Measurements from ENCODE around the gene GUK1.

DNA sequence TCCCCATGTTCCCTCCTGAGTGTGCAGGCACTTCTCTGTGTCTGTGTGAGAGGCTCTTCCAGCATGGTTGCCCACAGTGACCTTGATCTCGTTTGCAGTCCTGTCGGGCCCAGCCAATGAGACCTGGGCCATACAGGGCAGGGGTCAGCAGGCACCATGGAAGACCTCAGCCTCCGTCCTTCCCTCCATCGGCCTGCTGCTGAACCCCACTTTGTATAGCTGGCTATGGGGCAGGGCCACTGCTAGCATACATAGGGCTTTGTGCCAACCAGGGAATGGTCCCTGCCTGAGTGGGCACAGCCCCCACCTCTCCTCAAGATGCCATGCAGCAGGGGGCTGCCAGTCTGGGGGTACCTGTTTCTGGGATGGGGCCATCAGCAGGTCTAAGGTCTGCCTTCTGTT, 40.7 kb upstream of the GUK1 start:
- TF ChIP-seq, protein P1, sequence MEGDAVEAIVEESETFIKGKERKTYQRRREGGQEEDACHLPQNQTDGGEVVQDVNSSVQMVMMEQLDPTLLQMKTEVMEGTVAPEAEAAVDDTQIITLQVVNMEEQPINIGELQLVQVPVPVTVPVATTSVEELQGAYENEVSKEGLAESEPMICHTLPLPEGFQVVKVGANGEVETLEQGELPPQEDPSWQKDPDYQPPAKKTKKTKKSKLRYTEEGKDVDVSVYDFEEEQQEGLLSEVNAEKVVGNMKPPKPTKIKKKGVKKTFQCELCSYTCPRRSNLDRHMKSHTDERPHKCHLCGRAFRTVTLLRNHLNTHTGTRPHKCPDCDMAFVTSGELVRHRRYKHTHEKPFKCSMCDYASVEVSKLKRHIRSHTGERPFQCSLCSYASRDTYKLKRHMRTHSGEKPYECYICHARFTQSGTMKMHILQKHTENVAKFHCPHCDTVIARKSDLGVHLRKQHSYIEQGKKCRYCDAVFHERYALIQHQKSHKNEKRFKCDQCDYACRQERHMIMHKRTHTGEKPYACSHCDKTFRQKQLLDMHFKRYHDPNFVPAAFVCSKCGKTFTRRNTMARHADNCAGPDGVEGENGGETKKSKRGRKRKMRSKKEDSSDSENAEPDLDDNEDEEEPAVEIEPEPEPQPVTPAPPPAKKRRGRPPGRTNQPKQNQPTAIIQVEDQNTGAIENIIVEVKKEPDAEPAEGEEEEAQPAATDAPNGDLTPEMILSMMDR (conservative IDR thresholded peaks at IDR 0.05; ENCODE audit: low read depth in 2 of 2), result no peak
- TF ChIP-seq REST (IDR thresholded peaks at IDR 0.05; ENCODE audit: unreplicated experiment) (no peak), POLR2AphosphoS5 (IDR thresholded peaks at IDR 0.05; ENCODE audit: low read depth) (no peak), ZNF331 (CRISPR knock-in tag; IDR thresholded peaks at IDR 0.05; ENCODE audit: low read depth) (no peak), EZH2 (IDR thresholded peaks at IDR 0.05; ENCODE audit: low read depth, unreplicated experiment) (no peak), EZH2phosphoT487 (IDR thresholded peaks at IDR 0.05; ENCODE audit: unreplicated experiment) (no peak), STAT1 (IDR thresholded peaks at IDR 0.05; ENCODE audit: unreplicated experiment) (no peak), CREB1 (CRISPR knock-in tag; IDR thresholded peaks at IDR 0.05; ENCODE audit: low read depth) (no peak)
- TF ChIP-seq, protein P2, sequence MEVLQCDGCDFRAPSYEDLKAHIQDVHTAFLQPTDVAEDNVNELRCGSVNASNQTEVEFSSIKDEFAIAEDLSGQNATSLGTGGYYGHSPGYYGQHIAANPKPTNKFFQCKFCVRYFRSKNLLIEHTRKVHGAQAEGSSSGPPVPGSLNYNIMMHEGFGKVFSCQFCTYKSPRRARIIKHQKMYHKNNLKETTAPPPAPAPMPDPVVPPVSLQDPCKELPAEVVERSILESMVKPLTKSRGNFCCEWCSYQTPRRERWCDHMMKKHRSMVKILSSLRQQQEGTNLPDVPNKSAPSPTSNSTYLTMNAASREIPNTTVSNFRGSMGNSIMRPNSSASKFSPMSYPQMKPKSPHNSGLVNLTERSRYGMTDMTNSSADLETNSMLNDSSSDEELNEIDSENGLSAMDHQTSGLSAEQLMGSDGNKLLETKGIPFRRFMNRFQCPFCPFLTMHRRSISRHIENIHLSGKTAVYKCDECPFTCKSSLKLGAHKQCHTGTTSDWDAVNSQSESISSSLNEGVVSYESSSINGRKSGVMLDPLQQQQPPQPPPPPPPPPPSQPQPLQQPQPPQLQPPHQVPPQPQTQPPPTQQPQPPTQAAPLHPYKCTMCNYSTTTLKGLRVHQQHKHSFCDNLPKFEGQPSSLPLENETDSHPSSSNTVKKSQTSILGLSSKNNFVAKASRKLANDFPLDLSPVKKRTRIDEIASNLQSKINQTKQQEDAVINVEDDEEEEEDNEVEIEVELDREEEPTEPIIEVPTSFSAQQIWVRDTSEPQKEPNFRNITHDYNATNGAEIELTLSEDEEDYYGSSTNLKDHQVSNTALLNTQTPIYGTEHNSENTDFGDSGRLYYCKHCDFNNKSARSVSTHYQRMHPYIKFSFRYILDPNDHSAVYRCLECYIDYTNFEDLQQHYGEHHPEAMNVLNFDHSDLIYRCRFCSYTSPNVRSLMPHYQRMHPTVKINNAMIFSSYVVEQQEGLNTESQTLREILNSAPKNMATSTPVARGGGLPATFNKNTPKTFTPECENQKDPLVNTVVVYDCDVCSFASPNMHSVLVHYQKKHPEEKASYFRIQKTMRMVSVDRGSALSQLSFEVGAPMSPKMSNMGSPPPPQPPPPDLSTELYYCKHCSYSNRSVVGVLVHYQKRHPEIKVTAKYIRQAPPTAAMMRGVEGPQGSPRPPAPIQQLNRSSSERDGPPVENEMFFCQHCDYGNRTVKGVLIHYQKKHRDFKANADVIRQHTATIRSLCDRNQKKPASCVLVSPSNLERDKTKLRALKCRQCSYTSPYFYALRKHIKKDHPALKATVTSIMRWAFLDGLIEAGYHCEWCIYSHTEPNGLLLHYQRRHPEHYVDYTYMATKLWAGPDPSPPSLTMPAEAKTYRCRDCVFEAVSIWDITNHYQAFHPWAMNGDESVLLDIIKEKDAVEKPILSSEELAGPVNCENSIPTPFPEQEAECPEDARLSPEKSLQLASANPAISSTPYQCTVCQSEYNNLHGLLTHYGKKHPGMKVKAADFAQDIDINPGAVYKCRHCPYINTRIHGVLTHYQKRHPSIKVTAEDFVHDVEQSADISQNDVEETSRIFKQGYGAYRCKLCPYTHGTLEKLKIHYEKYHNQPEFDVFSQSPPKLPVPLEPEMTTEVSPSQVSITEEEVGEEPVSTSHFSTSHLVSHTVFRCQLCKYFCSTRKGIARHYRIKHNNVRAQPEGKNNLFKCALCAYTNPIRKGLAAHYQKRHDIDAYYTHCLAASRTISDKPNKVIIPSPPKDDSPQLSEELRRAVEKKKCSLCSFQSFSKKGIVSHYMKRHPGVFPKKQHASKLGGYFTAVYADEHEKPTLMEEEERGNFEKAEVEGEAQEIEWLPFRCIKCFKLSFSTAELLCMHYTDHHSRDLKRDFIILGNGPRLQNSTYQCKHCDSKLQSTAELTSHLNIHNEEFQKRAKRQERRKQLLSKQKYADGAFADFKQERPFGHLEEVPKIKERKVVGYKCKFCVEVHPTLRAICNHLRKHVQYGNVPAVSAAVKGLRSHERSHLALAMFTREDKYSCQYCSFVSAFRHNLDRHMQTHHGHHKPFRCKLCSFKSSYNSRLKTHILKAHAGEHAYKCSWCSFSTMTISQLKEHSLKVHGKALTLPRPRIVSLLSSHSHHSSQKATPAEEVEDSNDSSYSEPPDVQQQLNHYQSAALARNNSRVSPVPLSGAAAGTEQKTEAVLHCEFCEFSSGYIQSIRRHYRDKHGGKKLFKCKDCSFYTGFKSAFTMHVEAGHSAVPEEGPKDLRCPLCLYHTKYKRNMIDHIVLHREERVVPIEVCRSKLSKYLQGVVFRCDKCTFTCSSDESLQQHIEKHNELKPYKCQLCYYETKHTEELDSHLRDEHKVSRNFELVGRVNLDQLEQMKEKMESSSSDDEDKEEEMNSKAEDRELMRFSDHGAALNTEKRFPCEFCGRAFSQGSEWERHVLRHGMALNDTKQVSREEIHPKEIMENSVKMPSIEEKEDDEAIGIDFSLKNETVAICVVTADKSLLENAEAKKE (CRISPR knock-in tag; IDR thresholded peaks at IDR 0.05), result no peak

All from GM23338 (cell line).